Measurements from ENCODE around the gene BCKDHB. TPM values are rescaled to one million over a fixed set of nuclear protein-coding genes. Genes with fewer than 3 reads are reported as not detected.

Gene BCKDHB
- total and polyA plus RNA-seq, 2 experiments from 2014 or later = 32.1 to 42.7 TPM

GRCh38 chr6:80129485-80129884, 23.0 kb downstream of the BCKDHB start (continued):
- TF ChIP-seq ZNF462 (CRISPR knock-in tag; IDR thresholded peaks at IDR 0.05) (no peak), ZNF114 (CRISPR knock-in tag; IDR thresholded peaks at IDR 0.05) (no peak), EZH2phosphoT487 (IDR thresholded peaks at IDR 0.05; ENCODE audit: unreplicated experiment) (no peak), POLR2AphosphoS5 (IDR thresholded peaks at IDR 0.05; ENCODE audit: low read depth) (no peak), NANOG (IDR thresholded peaks at IDR 0.05; ENCODE audit: borderline replicate concordance) (no peak)

GRCh38 chr6:80133020-80133419, 26.5 kb downstream of the BCKDHB start:
- Mint-ChIP-seq H3K4me1 (peaks cover 4% of the 10 kb centered on the region; the same call in 1 of the 3 replicates), H3K36me3 (ENCODE audit: low read depth) (peaks cover 39% of the 10 kb centered on the region; the same call in 2 of the 3 replicates), H3K4me3 (no peak overlapping the region), H3K27me3 (ENCODE audit: insufficient read depth, low read depth, poor library complexity) (peaks cover 2% of the 10 kb centered on the region), H3K27ac (peak overlapping the region; percentile 71; the same call in 1 of the 2 replicates), H3K9me3 (no peaks in the 10 kb centered on the region)
- no peak overlapping the region for H3K4me2 ChIP-seq
- H3K27ac ChIP-seq (ENCODE audit: low read depth) = no peak overlapping the region
- no peak overlapping the region for H2AFZ ChIP-seq
- DNase-seq (ENCODE audit: low spot score) (peak; percentile 53), ATAC-seq (peak; percentile 36; the same call in 1 of the 3 replicates)
- H3K9me2 ChIP-seq (ENCODE audit: insufficient read depth) = no peaks in the 10 kb centered on the region
- no peaks in the 10 kb centered on the region for H3F3A ChIP-seq (replicated peaks; ENCODE audit: low read depth)
- no peaks in the 10 kb centered on the region for H3K27me3 ChIP-seq (ENCODE audit: insufficient read depth)
- no peak overlapping the region for H3K4me3 ChIP-seq
- no peaks in the 10 kb centered on the region; the same call in none of the 2 replicates for H4K20me1 ChIP-seq (replicated peaks; ENCODE audit: insufficient read depth)
- H3K79me2 ChIP-seq (replicated peaks; ENCODE audit: insufficient read depth) = no peaks in the 10 kb centered on the region
- no peaks in the 10 kb centered on the region for H3K36me3 ChIP-seq (ENCODE audit: insufficient read depth)
- no peaks in the 10 kb centered on the region for H3K4me1 ChIP-seq (ENCODE audit: insufficient read depth)
- TF ChIP-seq REST (IDR thresholded peaks at IDR 0.05; ENCODE audit: unreplicated experiment) = no peak
- no peak for TF ChIP-seq ETS1 (IDR thresholded peaks at IDR 0.05)
- TF ChIP-seq ZNF114 (CRISPR knock-in tag; IDR thresholded peaks at IDR 0.05) = no peak
- peak; percentile 45 to 66; a peak in 3 of 4 replicates for TF ChIP-seq CTCF (conservative IDR thresholded peaks at IDR 0.05; ENCODE audit: low read depth in 2 of 2)
- no peak for TF ChIP-seq ZNF331 (CRISPR knock-in tag; IDR thresholded peaks at IDR 0.05; ENCODE audit: low read depth)
- TF ChIP-seq EZH2 (IDR thresholded peaks at IDR 0.05; ENCODE audit: low read depth, unreplicated experiment) = no peak
